ENCODE data around the gene PPP4R2.

The PPP4R2 gene

DNA sequence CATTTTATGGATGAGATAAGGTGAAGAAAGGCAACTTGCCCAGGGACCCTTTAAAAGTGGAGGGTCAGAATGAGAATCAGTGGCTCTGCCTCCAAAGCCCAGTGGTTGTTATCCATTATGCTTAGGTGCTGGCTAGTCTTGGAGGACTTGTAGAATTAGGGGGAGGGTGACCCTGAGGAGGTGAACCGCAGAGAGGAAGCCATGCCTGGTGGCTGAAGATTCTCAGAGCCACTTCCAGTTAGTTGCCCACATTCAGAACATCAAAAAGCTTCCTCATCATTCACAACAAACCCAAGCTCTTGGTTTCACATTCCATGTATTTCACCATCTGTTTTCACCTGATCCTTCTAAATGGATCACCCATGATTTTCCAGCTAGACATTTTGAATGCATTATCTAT, 76.0 kb downstream of the PPP4R2 start:
- H3K4me3 ChIP-seq (ENCODE audit: low read depth in 1 of 2, low read length in 2 of 2), result no peak overlapping the region
- H3K9me3 ChIP-seq (ENCODE audit: control insufficient read depth in 1 of 2, low read length in 2 of 2), result no peaks in the 10 kb centered on the region
- H3K4me1 ChIP-seq (ENCODE audit: control insufficient read depth in 1 of 2, insufficient read depth in 2 of 2, low read length in 2 of 2), result no peaks in the 10 kb centered on the region
- H3K36me3 ChIP-seq (ENCODE audit: control insufficient read depth in 1 of 2, insufficient read depth in 2 of 2, low read length in 2 of 2), result no peaks in the 10 kb centered on the region
- H3K27me3 ChIP-seq (ENCODE audit: low read depth, low read length), result no peaks in the 10 kb centered on the region
- H3K27ac ChIP-seq (ENCODE audit: low read length), result no peak overlapping the region

DNA sequence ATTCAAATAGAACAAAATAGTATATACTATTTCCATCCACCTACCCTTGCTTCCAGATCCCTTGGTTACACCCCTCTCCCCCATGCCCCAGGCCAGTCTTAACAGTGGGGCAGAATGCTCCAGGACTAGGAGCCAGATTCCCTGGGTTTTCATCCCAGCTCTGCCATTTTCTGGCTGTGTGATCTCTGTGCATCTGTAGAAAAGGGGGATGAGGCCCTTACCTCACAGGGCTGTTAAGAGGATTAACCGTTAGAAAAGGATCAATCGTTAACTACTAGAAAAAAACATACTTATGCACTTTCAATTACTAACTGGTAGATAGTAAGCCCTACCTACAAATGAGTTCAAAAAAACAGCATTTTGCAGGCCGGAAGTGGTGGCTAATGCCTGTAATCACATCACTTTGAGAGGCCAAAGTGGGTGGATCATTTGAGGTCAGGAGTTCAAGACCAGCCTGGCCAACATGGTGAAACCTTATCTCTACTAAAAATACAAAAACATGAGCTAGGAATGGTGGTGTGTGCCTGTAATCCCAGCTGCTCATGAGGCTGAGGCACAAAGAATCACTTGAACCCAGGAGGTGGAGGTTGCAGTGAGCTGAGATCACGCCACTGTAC, 76.6 kb downstream of the PPP4R2 start:
- no peaks in the 10 kb centered on the region for H3K36me3 ChIP-seq (ENCODE audit: control insufficient read depth in 1 of 2, insufficient read depth in 2 of 2, low read length in 2 of 2)
- no peaks in the 10 kb centered on the region for H3K27me3 ChIP-seq (ENCODE audit: low read depth, low read length)
- no peak overlapping the region for H3K27ac ChIP-seq (ENCODE audit: low read length)
- no peaks in the 10 kb centered on the region for H3K4me1 ChIP-seq (ENCODE audit: control insufficient read depth in 1 of 2, insufficient read depth in 2 of 2, low read length in 2 of 2)
- H3K4me3 ChIP-seq (ENCODE audit: low read depth in 1 of 2, low read length in 2 of 2), result no peak overlapping the region
- no peaks in the 10 kb centered on the region for H3K9me3 ChIP-seq (ENCODE audit: control insufficient read depth in 1 of 2, low read length in 2 of 2)

DNA sequence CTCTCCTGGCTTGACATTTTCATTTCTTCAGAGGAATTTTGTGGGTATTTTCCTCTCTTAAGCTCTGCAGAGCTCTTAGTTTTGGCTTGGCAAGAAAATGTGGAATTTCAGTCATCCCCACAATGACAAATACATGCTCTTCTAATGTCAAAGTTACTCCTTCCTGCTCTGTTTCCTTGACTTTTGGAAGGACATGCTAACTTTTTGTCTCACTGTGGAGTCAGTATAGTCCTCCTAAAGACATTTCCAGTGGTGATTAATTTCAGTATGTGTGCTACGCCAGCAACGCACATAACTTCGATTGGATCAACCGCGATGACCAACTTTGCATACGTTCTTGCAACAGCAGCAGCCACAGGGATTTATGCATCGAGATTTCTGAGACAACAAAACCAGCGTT, 78.2 kb downstream of the PPP4R2 start:
- H3K36me3 ChIP-seq (ENCODE audit: control insufficient read depth in 1 of 2, insufficient read depth in 2 of 2, low read length in 2 of 2), result no peaks in the 10 kb centered on the region
- H3K4me3 ChIP-seq (ENCODE audit: low read depth in 1 of 2, low read length in 2 of 2), result no peak overlapping the region
- no peak overlapping the region for H3K27ac ChIP-seq (ENCODE audit: low read length)
- H3K4me1 ChIP-seq (ENCODE audit: control insufficient read depth in 1 of 2, insufficient read depth in 2 of 2, low read length in 2 of 2), result no peaks in the 10 kb centered on the region
- H3K9me3 ChIP-seq (ENCODE audit: control insufficient read depth in 1 of 2, low read length in 2 of 2), result no peaks in the 10 kb centered on the region
- no peaks in the 10 kb centered on the region for H3K27me3 ChIP-seq (ENCODE audit: low read depth, low read length)

DNA sequence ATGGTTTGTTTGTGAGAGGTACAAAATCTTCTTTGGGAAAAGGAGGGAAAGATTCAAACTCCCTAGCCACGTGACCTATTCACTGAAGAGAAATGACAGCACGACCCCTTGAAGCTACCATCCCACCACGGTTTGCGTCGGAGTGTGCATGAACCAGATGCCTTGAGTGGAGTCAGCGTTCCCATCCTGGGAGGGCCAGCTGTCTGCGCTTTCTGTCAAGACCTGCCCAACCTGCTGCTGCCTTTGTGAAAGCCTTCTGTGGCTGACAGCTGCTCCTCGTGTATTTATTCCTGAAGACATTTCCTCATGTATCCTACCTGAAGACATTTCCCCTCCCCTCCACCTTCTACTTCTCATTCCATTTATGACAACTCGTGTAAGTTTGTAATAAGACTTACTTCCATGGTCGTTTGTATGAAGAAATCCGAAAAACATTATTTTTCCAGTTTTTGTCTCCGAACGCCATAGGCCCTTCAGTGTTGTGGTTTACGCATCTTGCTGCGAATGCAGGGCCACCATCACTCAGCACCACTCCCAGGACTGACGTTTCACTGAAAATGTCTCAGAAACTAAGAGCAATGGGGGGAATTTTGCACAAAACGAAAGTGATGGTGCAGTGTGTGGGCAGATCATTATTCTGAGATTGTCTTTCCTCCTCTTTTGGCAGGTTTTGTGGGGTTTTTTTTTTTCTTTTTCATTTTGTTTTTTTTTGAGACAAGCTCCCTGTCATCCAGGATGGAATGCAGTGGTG, 83.8 kb downstream of the PPP4R2 start:
- no peak overlapping the region for H3K4me3 ChIP-seq (ENCODE audit: low read depth in 1 of 2, low read length in 2 of 2)
- no peaks in the 10 kb centered on the region for H3K4me1 ChIP-seq (ENCODE audit: control insufficient read depth in 1 of 2, insufficient read depth in 2 of 2, low read length in 2 of 2)
- H3K27me3 ChIP-seq (ENCODE audit: low read depth, low read length), result no peaks in the 10 kb centered on the region
- H3K9me3 ChIP-seq (ENCODE audit: control insufficient read depth in 1 of 2, low read length in 2 of 2), result no peaks in the 10 kb centered on the region
- no peak overlapping the region for H3K27ac ChIP-seq (ENCODE audit: low read length)
- no peaks in the 10 kb centered on the region for H3K36me3 ChIP-seq (ENCODE audit: control insufficient read depth in 1 of 2, insufficient read depth in 2 of 2, low read length in 2 of 2)

DNA sequence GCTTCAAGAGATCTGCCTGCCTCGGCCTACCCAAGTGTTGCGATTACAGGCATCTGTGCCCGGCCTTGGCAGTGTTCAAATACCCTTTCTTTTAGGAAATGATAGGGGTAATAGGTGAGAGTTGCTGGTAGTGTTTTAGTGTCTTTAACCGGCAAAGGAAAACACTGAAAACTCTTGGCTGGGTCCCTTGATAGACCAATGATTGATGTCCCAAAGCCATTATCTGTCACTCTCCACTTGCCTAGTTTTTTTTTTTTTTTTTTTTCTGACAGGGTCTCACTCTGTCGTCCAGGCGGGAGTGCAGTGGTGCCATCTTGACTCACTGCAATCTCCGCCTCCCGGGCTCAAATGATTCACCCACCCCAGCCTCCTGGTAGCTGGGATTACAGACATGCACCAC, 84.5 kb downstream of the PPP4R2 start:
- H3K27ac ChIP-seq (ENCODE audit: low read length), result no peak overlapping the region
- H3K4me1 ChIP-seq (ENCODE audit: control insufficient read depth in 1 of 2, insufficient read depth in 2 of 2, low read length in 2 of 2), result peaks cover 0 to 4% of the 10 kb centered on the region in 2 donors
- no peaks in the 10 kb centered on the region for H3K36me3 ChIP-seq (ENCODE audit: control insufficient read depth in 1 of 2, insufficient read depth in 2 of 2, low read length in 2 of 2)
- H3K9me3 ChIP-seq (ENCODE audit: control insufficient read depth in 1 of 2, low read length in 2 of 2), result no peaks in the 10 kb centered on the region
- no peaks in the 10 kb centered on the region for H3K27me3 ChIP-seq (ENCODE audit: low read depth, low read length)
- H3K4me3 ChIP-seq (ENCODE audit: low read depth in 1 of 2, low read length in 2 of 2), result no peak overlapping the region

DNA sequence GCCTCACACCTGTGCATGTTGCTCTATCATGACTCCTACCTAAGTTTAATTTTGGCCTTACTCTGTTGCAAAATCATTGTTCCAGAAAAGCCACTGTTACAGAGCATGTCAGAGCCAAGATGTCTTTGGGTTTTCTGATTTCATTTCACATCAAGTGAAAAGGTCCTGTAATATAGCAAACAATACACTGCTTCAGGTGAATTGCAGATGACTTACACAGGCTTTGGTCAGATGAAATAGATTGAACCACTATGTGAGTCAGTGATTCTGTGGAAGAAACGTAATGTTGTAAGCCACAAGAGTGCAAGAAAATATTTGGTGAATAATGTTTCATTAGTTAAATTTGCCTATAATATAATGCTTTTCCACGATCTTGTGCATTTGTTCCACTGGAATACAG, 87.6 kb downstream of the PPP4R2 start:
- Histone ChIP-seq H3K27me3 (ENCODE audit: low read depth, low read length) (no peaks in the 10 kb centered on the region), H3K4me3 (ENCODE audit: low read depth in 1 of 2, low read length in 2 of 2) (no peak overlapping the region), H3K4me1 (ENCODE audit: control insufficient read depth in 1 of 2, insufficient read depth in 2 of 2, low read length in 2 of 2) (peaks cover 0 to 4% of the 10 kb centered on the region in 2 donors), H3K36me3 (ENCODE audit: control insufficient read depth in 1 of 2, insufficient read depth in 2 of 2, low read length in 2 of 2) (no peaks in the 10 kb centered on the region), H3K27ac (ENCODE audit: low read length) (no peak overlapping the region), H3K9me3 (ENCODE audit: control insufficient read depth in 1 of 2, low read length in 2 of 2) (no peaks in the 10 kb centered on the region)

DNA sequence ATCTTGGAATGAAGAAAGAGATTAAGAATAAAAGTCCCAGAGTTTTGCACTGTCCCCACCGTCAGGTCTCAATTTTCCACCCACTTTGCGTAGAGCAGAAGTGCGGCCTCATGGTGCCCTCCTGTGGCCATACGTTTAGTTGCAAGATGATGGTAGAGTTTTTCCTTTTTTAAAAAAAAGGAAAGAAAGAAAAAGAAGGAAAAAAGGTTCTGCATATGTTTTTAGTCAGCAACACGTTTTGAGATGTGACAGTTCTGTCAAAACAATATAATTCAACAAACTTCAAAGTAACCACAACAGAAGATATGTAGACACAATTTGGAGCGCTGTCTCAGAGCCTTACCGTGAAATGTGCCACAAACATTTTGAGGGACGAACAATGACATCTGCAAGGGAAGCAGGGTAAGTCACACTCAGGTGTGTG, 89.5 kb downstream of the PPP4R2 start:
- no peaks in the 10 kb centered on the region for H3K9me3 ChIP-seq (ENCODE audit: control insufficient read depth in 1 of 2, low read length in 2 of 2)
- H3K27ac ChIP-seq (ENCODE audit: low read length), result no peak overlapping the region
- no peaks in the 10 kb centered on the region for H3K36me3 ChIP-seq (ENCODE audit: control insufficient read depth in 1 of 2, insufficient read depth in 2 of 2, low read length in 2 of 2)
- H3K4me1 ChIP-seq (ENCODE audit: control insufficient read depth in 1 of 2, insufficient read depth in 2 of 2, low read length in 2 of 2), result peaks cover 0 to 4% of the 10 kb centered on the region in 2 donors
- no peaks in the 10 kb centered on the region for H3K27me3 ChIP-seq (ENCODE audit: low read depth, low read length)
- no peak overlapping the region for H3K4me3 ChIP-seq (ENCODE audit: low read depth in 1 of 2, low read length in 2 of 2)

DNA sequence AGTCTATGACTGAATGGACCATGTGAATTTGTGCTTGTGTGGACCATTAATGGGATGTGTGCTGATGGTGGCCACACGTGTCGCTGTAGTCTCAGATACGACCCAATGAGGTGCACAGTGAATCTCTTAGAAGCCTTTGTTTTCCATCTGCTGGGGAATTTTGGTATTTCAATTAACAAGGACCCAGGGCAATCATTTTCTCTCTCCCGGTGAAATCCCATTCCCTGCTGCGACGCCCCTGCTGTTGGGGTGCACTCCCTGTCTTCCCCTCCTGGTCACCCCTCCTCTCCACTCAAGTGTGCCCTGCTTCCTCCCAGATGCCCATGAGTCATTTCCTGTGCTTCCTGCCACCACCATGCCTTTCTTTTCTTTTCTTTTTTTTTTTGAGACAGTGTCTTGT, 97.5 kb downstream of the PPP4R2 start:
- Histone ChIP-seq H3K27ac (ENCODE audit: low read length) (no peak overlapping the region), H3K4me3 (ENCODE audit: low read depth in 1 of 2, low read length in 2 of 2) (no peak overlapping the region), H3K4me1 (ENCODE audit: control insufficient read depth in 1 of 2, insufficient read depth in 2 of 2, low read length in 2 of 2) (no peaks in the 10 kb centered on the region), H3K36me3 (ENCODE audit: control insufficient read depth in 1 of 2, insufficient read depth in 2 of 2, low read length in 2 of 2) (no peaks in the 10 kb centered on the region), H3K27me3 (ENCODE audit: low read depth, low read length) (no peaks in the 10 kb centered on the region), H3K9me3 (ENCODE audit: control insufficient read depth in 1 of 2, low read length in 2 of 2) (no peaks in the 10 kb centered on the region)

DNA sequence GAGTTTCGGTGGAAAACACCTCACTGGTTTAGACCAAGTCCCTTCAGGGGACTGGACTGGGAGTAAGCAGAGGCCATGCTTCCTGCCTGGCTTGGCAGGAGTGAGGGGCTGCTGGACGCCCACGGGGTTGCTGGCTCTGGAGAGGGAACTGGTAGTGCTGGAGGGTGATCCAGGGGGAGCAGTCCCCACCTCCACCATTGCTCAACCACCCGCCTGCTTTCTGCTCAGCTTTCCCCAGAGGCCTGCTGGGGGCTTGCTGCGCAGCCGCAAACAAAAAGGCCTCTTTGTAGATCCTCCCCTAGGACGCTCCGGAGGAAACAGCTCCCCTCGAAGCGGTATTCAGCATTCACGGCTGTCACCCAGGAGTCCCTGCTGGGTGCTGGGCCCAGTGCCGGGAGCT, 98.3 kb downstream of the PPP4R2 start:
- no peaks in the 10 kb centered on the region for H3K4me1 ChIP-seq (ENCODE audit: control insufficient read depth in 1 of 2, insufficient read depth in 2 of 2, low read length in 2 of 2)
- no peak overlapping the region for H3K4me3 ChIP-seq (ENCODE audit: low read depth in 1 of 2, low read length in 2 of 2)
- no peaks in the 10 kb centered on the region for H3K9me3 ChIP-seq (ENCODE audit: control insufficient read depth in 1 of 2, low read length in 2 of 2)
- H3K27ac ChIP-seq (ENCODE audit: low read length), result no peak overlapping the region
- H3K27me3 ChIP-seq (ENCODE audit: low read depth, low read length), result no peaks in the 10 kb centered on the region
- H3K36me3 ChIP-seq (ENCODE audit: control insufficient read depth in 1 of 2, insufficient read depth in 2 of 2, low read length in 2 of 2), result no peaks in the 10 kb centered on the region

DNA sequence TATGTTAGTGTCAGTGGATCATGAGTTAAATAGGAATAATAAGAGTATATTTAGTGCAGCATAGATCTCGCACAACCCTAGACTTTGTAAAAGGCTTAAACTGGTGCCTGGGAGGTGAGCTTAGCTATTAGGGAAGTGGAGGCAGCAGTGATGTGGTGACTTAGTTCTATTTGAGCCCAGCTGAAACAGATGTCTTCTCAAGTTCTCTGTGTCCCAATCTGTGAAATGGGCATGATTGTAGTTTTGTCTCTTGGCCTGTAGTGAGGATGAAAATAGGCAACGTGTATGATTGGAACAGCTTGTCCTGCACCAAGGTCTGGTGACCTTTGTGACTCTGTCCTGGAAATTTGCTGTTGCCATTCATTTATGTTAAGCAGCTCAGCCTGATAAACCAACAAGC, 99.6 kb downstream of the PPP4R2 start:
- no peaks in the 10 kb centered on the region for H3K27me3 ChIP-seq (ENCODE audit: low read depth, low read length)
- H3K36me3 ChIP-seq (ENCODE audit: control insufficient read depth in 1 of 2, insufficient read depth in 2 of 2, low read length in 2 of 2), result no peaks in the 10 kb centered on the region
- H3K4me1 ChIP-seq (ENCODE audit: control insufficient read depth in 1 of 2, insufficient read depth in 2 of 2, low read length in 2 of 2), result peaks cover under 1 to 6% of the 10 kb centered on the region in 2 donors
- no peak overlapping the region for H3K4me3 ChIP-seq (ENCODE audit: low read depth in 1 of 2, low read length in 2 of 2)
- no peak overlapping the region for H3K27ac ChIP-seq (ENCODE audit: low read length)
- H3K9me3 ChIP-seq (ENCODE audit: control insufficient read depth in 1 of 2, low read length in 2 of 2), result no peaks in the 10 kb centered on the region

DNA sequence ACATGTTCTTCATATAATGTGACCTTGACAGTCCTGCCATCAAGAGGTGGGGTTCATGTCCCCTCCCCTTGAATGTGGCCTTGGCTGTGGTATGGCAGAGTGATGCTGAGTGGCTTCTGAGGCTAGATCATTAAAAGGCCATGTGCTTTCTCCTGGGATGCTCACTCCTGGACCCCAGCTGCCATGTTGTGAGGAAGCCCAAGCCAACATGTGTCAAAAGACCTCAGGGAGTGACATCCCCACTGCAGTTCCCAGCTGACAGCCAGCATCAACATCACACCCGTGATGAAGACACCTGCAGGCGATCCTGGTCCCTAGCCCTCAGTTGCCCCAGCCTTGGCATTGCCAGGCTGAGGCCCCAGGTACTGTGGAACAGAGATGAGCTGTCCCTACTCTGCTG, 101.4 kb downstream of the PPP4R2 start:
- H3K4me3 ChIP-seq (ENCODE audit: low read depth in 1 of 2, low read length in 2 of 2), result no peak overlapping the region
- no peaks in the 10 kb centered on the region for H3K27me3 ChIP-seq (ENCODE audit: low read depth, low read length)
- no peak overlapping the region for H3K27ac ChIP-seq (ENCODE audit: low read length)
- H3K4me1 ChIP-seq (ENCODE audit: control insufficient read depth in 1 of 2, insufficient read depth in 2 of 2, low read length in 2 of 2), result peaks cover 3 to 9% of the 10 kb centered on the region in 2 donors
- H3K9me3 ChIP-seq (ENCODE audit: control insufficient read depth in 1 of 2, low read length in 2 of 2), result no peaks in the 10 kb centered on the region
- H3K36me3 ChIP-seq (ENCODE audit: control insufficient read depth in 1 of 2, insufficient read depth in 2 of 2, low read length in 2 of 2), result no peaks in the 10 kb centered on the region

DNA sequence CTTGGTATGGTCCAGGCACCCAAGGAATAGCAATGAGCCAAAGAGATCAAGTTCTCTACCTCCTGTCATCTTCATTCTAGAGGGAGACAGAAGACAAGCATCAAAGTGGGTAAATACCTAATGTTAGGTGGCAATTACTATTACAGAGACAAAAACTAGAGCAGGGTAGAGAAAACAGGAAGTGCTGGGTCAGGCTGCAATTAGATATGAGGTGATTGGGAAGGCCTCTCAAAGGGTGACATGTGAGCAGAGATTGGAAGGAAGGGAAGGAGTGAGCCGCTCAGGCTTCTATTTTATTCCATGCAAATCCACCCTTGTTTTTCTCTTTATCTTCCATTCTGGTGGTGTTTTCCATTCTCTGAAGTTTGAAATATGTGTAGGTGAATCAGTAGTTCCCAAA, 102.3 kb downstream of the PPP4R2 start:
- no peaks in the 10 kb centered on the region for H3K9me3 ChIP-seq (ENCODE audit: control insufficient read depth in 1 of 2, low read length in 2 of 2)
- H3K4me3 ChIP-seq (ENCODE audit: low read depth in 1 of 2, low read length in 2 of 2), result no peak overlapping the region
- no peaks in the 10 kb centered on the region for H3K27me3 ChIP-seq (ENCODE audit: low read depth, low read length)
- H3K27ac ChIP-seq (ENCODE audit: low read length), result no peak overlapping the region
- peaks cover 3 to 9% of the 10 kb centered on the region in 2 donors for H3K4me1 ChIP-seq (ENCODE audit: control insufficient read depth in 1 of 2, insufficient read depth in 2 of 2, low read length in 2 of 2)
- H3K36me3 ChIP-seq (ENCODE audit: control insufficient read depth in 1 of 2, insufficient read depth in 2 of 2, low read length in 2 of 2), result no peaks in the 10 kb centered on the region
